Activated CD4-positive, alpha-beta T cell treated with anti-CD3 and anti-CD28 coated beads for 36 hours (primary cell): ENCODE measurements around the gene POLD3. TPM values are rescaled to one million over a fixed set of nuclear protein-coding genes. Genes with fewer than 3 reads are reported as not detected.

Experiments
- ATAC-seq: fragments of 200-7000 bp; cut with Tn5 transposase; one replicate; pipeline ENCODE4 v1.10.0; 2021; ENCODE audit warnings: mild to moderate bottlenecking, moderate library complexity
- CTCF ChIA-PET: fragments of 350-600 bp; sonication (Branson Sonifier 250); formaldehyde crosslinking; loops from one replicate; lab custom pipeline; 2021; ENCODE audit warnings: antibody characterized with exemption; lab: Charles Lee
- POLR2A ChIA-PET: fragments of 350-600 bp; sonication (Branson Sonifier 250); formaldehyde crosslinking; loops from one replicate; lab custom pipeline; 2021; ENCODE audit warnings: antibody characterized with exemption, inconsistent platforms; lab: Charles Lee
- DNase-seq: peaks from one replicate; pipeline ENCODE4 v3.0.0-alpha.2; 2020
- H3K27ac Mint-ChIP-seq: one replicate; pipeline ENCODE4 v1.8.0; 2021; ENCODE audit warnings: mixed read lengths
- H3K27me3 Mint-ChIP-seq: one replicate; pipeline ENCODE4 v1.8.0; 2021; ENCODE audit warnings: mixed read lengths
- H3K36me3 Mint-ChIP-seq: one replicate; pipeline ENCODE4 v1.8.0; 2021; ENCODE audit warnings: low read depth, mixed read lengths
- H3K4me1 Mint-ChIP-seq: one replicate; pipeline ENCODE4 v1.8.0; 2021; ENCODE audit warnings: mixed read lengths
- H3K4me3 Mint-ChIP-seq: one replicate; pipeline ENCODE4 v1.8.0; 2021; ENCODE audit warnings: mild to moderate bottlenecking, moderate library complexity, mixed read lengths
- H3K9me3 Mint-ChIP-seq: one replicate; pipeline ENCODE4 v1.8.0; 2021; ENCODE audit warnings: low read depth, mixed read lengths
- intact Hi-C, 2 experiments: fragments of 100-400 bp; cut with DNase I in 1 of 2; cut with micrococcal nuclease in 1 of 2; formaldehyde crosslinking; loops; one replicate each; pipeline versions ENCODE4 v1.14.2 to v1.15.1; 2022 to 2024; cut with DNase I, micrococcal nuclease
- total RNA-seq, 2 experiments: library from RNA; stranded (reverse); gene quantifications; one replicate each; pipeline ENCODE4 v1.2.3, GENCODE V29; 2021

The POLD3 gene
- total RNA-seq, 2 experiments from 2014 or later: 70.0 to 79.8 TPM

DNA sequence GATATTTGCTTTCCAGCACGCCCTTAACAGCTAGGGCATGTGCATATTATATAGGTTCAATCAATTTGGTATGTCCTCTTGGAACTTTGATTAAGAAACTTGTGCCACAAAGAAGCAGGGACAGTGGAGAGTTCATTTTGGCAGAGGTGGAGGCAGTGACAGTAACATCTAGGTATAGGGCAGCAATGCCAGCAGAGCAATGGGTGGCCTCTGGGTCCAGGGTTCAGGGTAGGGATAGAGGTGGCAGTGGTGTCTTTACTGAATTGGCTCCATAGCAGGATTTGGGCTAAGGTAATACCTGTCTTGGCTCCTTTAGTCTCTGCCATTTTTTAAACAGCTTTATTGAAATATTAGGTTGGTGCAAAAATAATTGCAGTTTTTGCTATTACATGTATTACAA, 24.4 kb upstream of the POLD3 start:
- ATAC-seq (no peak), DNase-seq (no peak)
- Mint-ChIP-seq H3K9me3 (no peaks in the 10 kb centered on the region), H3K4me1 (no peaks in the 10 kb centered on the region), H3K4me3 (no peak overlapping the region), H3K27ac (no peak overlapping the region), H3K36me3 (no peaks in the 10 kb centered on the region), H3K27me3 (peaks cover 1% of the 10 kb centered on the region)
- ChIA-PET POLR2A (no interaction called here), CTCF (interaction anchor here (1.3 to 1.4 kb wide), 3 partner anchors 115 to 179 kb away, joined by 3 to 5 read pairs (median 3); no protein-coding TSS in a partner anchor)
- intact Hi-C loops: no loop called here

GRCh38 chr11:74570266-74571061, 21.9 kb upstream of the POLD3 start:
- POLR2A ChIA-PET: interaction anchor here (0.6 kb wide), 1 partner anchor 183 kb away, joined by 3 read pairs; no protein-coding TSS in a partner anchor
- CTCF ChIA-PET: interaction anchor here (0.5 to 4.7 kb wide), 18 partner anchors 11 to 315 kb away, joined by 3 to 89 read pairs (median 4); partner anchors contain the start of genes LIPT2 and POLD3
- Mint-ChIP-seq H3K4me1 (no peaks in the 10 kb centered on the region), H3K9me3 (no peaks in the 10 kb centered on the region), H3K4me3 (no peak overlapping the region), H3K36me3 (no peaks in the 10 kb centered on the region), H3K27me3 (no peaks in the 10 kb centered on the region), H3K27ac (no peak overlapping the region)
- intact Hi-C loops: loop anchor here (1.0 to 5.0 kb wide), 3 partner anchors 117 to 313 kb away; no protein-coding TSS in a partner anchor
- ATAC-seq (peak; percentile 55), DNase-seq (peak; percentile 51)

- Mint-ChIP-seq H3K27me3 (no peaks in the 10 kb centered on the region), H3K4me3 (no peak overlapping the region), H3K4me1 (no peaks in the 10 kb centered on the region), H3K9me3 (no peaks in the 10 kb centered on the region), H3K36me3 (no peaks in the 10 kb centered on the region), H3K27ac (no peak overlapping the region)
- POLR2A ChIA-PET: interaction anchor here (0.6 kb wide), 1 partner anchor 25 kb away, joined by 3 read pairs; no protein-coding TSS in a partner anchor
- CTCF ChIA-PET: interaction anchor here (0.5 to 4.7 kb wide), 15 partner anchors 12 to 316 kb away, joined by 3 to 89 read pairs (median 4); partner anchors contain the start of gene LIPT2
- DNase-seq (no peak), ATAC-seq (no peak)
- intact Hi-C loops: loop anchor here in 1 of 2 experiments (5.0 kb wide), 1 partner anchor 314 kb away; no protein-coding TSS in a partner anchor
Observed at GRCh38 chr11:74571062-74571399, 21.4 kb upstream of the POLD3 start.

DNA sequence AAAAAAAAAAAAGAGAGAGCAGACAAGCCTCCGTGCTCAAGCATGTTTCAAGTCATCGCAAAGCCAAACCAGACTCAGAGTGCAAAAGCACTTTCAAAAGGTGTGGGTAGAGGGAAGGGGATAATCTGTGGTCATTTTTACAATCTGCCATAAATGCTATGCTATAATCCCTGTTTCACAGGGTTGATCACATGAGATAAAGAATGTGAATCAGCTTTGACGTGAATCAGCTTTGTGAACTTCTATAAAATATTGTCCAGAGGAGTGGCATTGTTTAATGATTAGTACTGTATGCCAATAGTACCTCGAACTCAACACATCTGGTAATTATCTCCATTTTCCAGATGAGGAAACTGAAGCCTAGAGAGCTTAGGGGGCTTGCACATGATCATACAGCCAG, 20.0 kb upstream of the POLD3 start:
- Mint-ChIP-seq H3K4me1 (no peaks in the 10 kb centered on the region), H3K27me3 (no peaks in the 10 kb centered on the region)
- intact Hi-C loops: loop anchor here in 1 of 2 experiments (5.0 kb wide), 1 partner anchor 315 kb away; no protein-coding TSS in a partner anchor

GRCh38 chr11:74574563-74574962, 17.8 kb upstream of the POLD3 start:
- no peaks in the 10 kb centered on the region for H3K27me3 Mint-ChIP-seq
- no peaks in the 10 kb centered on the region for H3K4me1 Mint-ChIP-seq
- no peak overlapping the region for H3K27ac Mint-ChIP-seq
- ATAC-seq (no peak), DNase-seq (no peak)
- intact Hi-C loops: loop anchor here in 1 of 2 experiments (5.0 kb wide), 1 partner anchor 317 kb away; no protein-coding TSS in a partner anchor
- no peaks in the 10 kb centered on the region for H3K36me3 Mint-ChIP-seq
- CTCF ChIA-PET: interaction anchor here (1.9 kb wide), 1 partner anchor 185 kb away, joined by 4 read pairs; no protein-coding TSS in a partner anchor
- H3K9me3 Mint-ChIP-seq: no peaks in the 10 kb centered on the region
- H3K4me3 Mint-ChIP-seq: no peak overlapping the region
- POLR2A ChIA-PET: no interaction called here

More for the DNA sequence above, 20.0 kb upstream of the POLD3 start:
- Mint-ChIP-seq H3K36me3 (no peaks in the 10 kb centered on the region), H3K4me3 (no peak overlapping the region), H3K27ac (no peak overlapping the region), H3K9me3 (no peaks in the 10 kb centered on the region)
- ChIA-PET CTCF (interaction anchor here (0.6 to 4.7 kb wide), 5 partner anchors 114 to 298 kb away, joined by 3 to 89 read pairs (median 4); no protein-coding TSS in a partner anchor), POLR2A (no interaction called here)
- ATAC-seq (no peak), DNase-seq (no peak)

- H3K4me1 Mint-ChIP-seq: peaks cover under 1% of the 10 kb centered on the region
- no peaks in the 10 kb centered on the region for H3K36me3 Mint-ChIP-seq
- ChIA-PET POLR2A (no interaction called here), CTCF (no interaction called here)
- no peak overlapping the region for H3K27ac Mint-ChIP-seq
- no peaks in the 10 kb centered on the region for H3K27me3 Mint-ChIP-seq
- no peak for DNase-seq
- no peak for ATAC-seq
- H3K4me3 Mint-ChIP-seq: no peak overlapping the region
- no peaks in the 10 kb centered on the region for H3K9me3 Mint-ChIP-seq
- intact Hi-C loops: no loop called here
Observed at GRCh38 chr11:74575999-74576398, 16.4 kb upstream of the POLD3 start.

DNA sequence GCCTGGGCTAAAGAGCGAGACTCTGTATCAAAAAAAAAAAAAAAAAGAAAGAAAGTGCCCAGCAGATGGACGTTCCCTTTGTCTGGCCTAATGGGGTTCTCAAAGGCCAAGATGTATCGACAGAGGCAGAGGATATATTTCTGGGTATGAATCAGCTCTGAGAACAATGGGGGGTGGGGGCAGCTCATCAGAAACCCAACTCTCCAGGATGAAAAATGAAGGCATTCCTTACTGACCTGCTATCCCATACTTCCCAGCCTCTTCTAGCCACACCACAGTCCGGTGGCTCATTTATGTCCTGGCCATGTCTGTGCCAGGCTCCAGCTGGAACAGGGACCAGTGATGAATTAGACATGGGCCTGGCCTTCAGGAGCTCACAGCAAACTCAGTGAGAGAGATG, 15.2 kb upstream of the POLD3 start:
- no peak overlapping the region for H3K4me3 Mint-ChIP-seq
- ChIA-PET CTCF (no interaction called here), POLR2A (no interaction called here)
- H3K9me3 Mint-ChIP-seq: no peaks in the 10 kb centered on the region
- H3K27ac Mint-ChIP-seq: no peak overlapping the region
- DNase-seq (no peak), ATAC-seq (no peak)
- H3K4me1 Mint-ChIP-seq: peaks cover 2% of the 10 kb centered on the region
- no peaks in the 10 kb centered on the region for H3K27me3 Mint-ChIP-seq
- no peaks in the 10 kb centered on the region for H3K36me3 Mint-ChIP-seq
- intact Hi-C loops: no loop called here

DNA sequence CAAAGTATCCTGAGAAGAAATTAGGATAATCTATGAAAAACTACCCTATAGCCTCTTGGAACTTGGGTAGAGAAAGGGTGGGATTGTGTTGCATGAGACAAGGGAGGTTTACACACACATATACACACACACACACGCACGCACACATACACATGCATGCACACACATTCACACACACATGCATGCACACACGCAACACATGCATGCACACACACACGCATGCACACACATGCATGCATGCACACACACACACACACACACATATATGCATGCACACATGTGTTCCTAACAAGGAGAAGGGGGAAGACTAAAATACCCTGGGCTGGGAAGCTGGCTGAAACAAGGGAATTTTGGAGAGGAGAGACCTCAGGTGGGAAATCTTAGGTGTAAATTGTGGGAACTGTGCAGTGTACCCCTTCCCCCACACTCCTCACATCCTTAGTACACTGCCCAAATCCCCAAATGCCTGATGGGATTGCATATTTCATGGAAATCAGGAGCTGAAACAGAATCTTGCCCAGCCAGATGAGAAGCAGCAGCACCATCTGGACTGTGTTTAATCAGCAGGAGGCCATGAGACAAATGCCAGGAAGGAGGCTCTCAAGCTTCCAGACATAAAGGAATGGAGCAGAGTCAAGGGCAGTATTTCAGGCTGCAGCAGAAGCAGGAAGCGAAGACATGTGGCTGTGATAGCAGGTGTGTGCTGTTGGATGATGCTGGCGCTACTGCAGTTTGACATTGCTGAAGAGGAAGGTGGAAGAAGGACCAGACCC, 14.6 kb upstream of the POLD3 start:
- intact Hi-C loops: no loop called here
- Mint-ChIP-seq H3K9me3 (no peaks in the 10 kb centered on the region), H3K27me3 (no peaks in the 10 kb centered on the region), H3K4me1 (peaks cover 2% of the 10 kb centered on the region), H3K4me3 (no peak overlapping the region), H3K27ac (no peak overlapping the region), H3K36me3 (no peaks in the 10 kb centered on the region)
- ChIA-PET CTCF (interaction anchor here (0.6 kb wide), 1 partner anchor 9 kb away, joined by 3 read pairs; no protein-coding TSS in a partner anchor), POLR2A (no interaction called here)
- ATAC-seq (no peak), DNase-seq (no peak)

- Mint-ChIP-seq H3K9me3 (no peaks in the 10 kb centered on the region), H3K4me1 (peaks cover 2% of the 10 kb centered on the region), H3K27ac (no peak overlapping the region), H3K36me3 (no peaks in the 10 kb centered on the region), H3K27me3 (no peaks in the 10 kb centered on the region), H3K4me3 (no peak overlapping the region)
- intact Hi-C loops: no loop called here
- ChIA-PET CTCF (no interaction called here), POLR2A (no interaction called here)
- DNase-seq: no peak
- ATAC-seq: no peak
Observed at GRCh38 chr11:74579577-74580270, 12.7 kb upstream of the POLD3 start.

GRCh38 chr11:74581954-74582547, 10.3 kb upstream of the POLD3 start:
- Mint-ChIP-seq H3K36me3 (no peaks in the 10 kb centered on the region), H3K4me1 (peaks cover 2% of the 10 kb centered on the region), H3K9me3 (no peaks in the 10 kb centered on the region), H3K27ac (no peak overlapping the region), H3K4me3 (no peak overlapping the region), H3K27me3 (no peaks in the 10 kb centered on the region)
- intact Hi-C loops: no loop called here
- CTCF ChIA-PET: interaction anchor here (0.7 to 1.5 kb wide), 2 partner anchors 16 to 133 kb away, joined by 3 to 4 read pairs; no protein-coding TSS in a partner anchor
- POLR2A ChIA-PET: interaction anchor here (0.9 kb wide), 1 partner anchor 89 kb away, joined by 5 read pairs; no protein-coding TSS in a partner anchor
- no peak for ATAC-seq
- DNase-seq: no peak
